DND-41 (cell line): ENCODE results near the gene SH3RF3.

ENCODE experiments used
- EZH2 ChIP-seq: IDR thresholded peaks from 3 replicates; pipeline ENCODE4 v1.6.1; 2012; ENCODE audit warnings: borderline replicate concordance, low read depth, mild to moderate bottlenecking, moderate library complexity, low read length, inconsistent platforms; ENCODE audit not compliant: severe bottlenecking
- TF ChIP-seq, protein P1 (sequence below): IDR thresholded peaks from 2 replicates; pipeline ENCODE4 v1.5.1; 2012; ENCODE audit warnings: borderline replicate concordance, low read length, moderate library complexity, mild to moderate bottlenecking; ENCODE audit not compliant: poor library complexity, severe bottlenecking; ENCODE audit errors: extremely low read depth

DNA sequence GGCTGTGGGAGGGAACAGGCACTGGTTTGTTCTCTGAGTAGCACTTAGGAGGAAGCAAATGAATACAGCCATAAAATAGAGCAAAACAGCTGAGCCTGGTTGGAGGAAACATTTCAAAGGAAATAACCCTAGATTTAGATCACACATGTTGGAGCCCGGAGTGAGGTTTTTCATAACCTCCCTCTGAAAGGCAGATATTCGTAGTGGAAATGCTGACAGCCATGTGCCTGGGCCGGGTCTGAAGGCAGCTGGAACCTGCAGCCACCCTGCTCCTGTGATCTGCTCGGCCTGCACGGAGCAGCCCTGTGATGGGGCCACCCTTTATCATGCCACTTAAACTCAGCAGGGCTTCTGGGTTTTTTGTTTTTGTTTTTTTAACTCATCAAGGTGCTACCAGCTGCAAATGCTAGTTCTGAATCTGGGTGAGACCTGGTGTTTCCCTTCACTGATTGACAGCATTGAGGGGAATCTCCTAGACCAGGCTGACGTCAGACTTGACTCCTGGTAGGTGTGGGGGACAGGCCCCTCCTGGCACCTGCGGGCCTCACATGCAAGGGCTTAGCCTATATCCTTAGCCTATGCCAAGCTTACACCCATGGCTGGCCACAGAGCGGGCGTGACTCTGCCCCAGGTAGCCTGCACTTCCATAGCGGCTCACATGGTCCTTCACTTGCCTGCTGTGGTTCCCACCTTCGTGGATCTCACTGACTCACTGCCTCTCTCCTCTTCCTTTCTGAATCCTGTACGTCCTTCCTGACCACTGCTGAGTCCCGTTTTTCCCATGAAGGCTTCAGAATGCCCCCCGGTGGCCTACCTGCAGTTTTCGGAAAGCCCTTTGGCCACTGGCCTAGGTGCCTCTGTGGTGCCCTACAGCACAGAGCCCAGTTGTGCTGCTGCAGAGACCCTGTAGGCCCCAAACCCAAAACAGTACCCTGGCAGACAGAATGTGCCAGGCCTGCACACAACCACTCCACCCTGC, 267.5 kb downstream of the SH3RF3 start:
- TF ChIP-seq EZH2: no peak
- TF ChIP-seq, protein P1, sequence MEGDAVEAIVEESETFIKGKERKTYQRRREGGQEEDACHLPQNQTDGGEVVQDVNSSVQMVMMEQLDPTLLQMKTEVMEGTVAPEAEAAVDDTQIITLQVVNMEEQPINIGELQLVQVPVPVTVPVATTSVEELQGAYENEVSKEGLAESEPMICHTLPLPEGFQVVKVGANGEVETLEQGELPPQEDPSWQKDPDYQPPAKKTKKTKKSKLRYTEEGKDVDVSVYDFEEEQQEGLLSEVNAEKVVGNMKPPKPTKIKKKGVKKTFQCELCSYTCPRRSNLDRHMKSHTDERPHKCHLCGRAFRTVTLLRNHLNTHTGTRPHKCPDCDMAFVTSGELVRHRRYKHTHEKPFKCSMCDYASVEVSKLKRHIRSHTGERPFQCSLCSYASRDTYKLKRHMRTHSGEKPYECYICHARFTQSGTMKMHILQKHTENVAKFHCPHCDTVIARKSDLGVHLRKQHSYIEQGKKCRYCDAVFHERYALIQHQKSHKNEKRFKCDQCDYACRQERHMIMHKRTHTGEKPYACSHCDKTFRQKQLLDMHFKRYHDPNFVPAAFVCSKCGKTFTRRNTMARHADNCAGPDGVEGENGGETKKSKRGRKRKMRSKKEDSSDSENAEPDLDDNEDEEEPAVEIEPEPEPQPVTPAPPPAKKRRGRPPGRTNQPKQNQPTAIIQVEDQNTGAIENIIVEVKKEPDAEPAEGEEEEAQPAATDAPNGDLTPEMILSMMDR: no peak
